OCI-M2 (cell line): ENCODE measurements around the gene NUCKS1.

ENCODE experiments used
- DNase-seq: peaks from one replicate; lab custom pipeline; 2025; ENCODE audit not compliant: unreplicated experiment; lab: John Stamatoyannopoulos, UW

NUCKS1 gene

GRCh38 chr1:205670611-205671430 is 79.2 kb downstream of the NUCKS1 start:
- no peak for DNase-seq

- no peak for DNase-seq
These were observed 79.9 kb downstream of the NUCKS1 start for GRCh38 chr1:205670150-205670446.

GRCh38 chr1:205669341-205670149 is 80.4 kb downstream of the NUCKS1 start:
- DNase-seq = no peak

- DNase-seq = no peak
These were observed 81.0 kb downstream of the NUCKS1 start for GRCh38 chr1:205668951-205669340.

GRCh38 chr1:205667909-205668643 is 81.9 kb downstream of the NUCKS1 start:
- no peak for DNase-seq

GRCh38 chr1:205666372-205667166 is 83.4 kb downstream of the NUCKS1 start:
- no peak for DNase-seq

GRCh38 chr1:205665201-205666045 is 84.6 kb downstream of the NUCKS1 start:
- no peak for DNase-seq

GRCh38 chr1:205664399-205665017 is 85.5 kb downstream of the NUCKS1 start:
- no peak for DNase-seq

- DNase-seq = no peak
These were observed 86.6 kb downstream of the NUCKS1 start for GRCh38 chr1:205663286-205663936.
